T-helper 9 cell (primary cell): ENCODE measurements around the gene PRMT3.
"Not testable (repeated sequence)": the region's sequence is repeated elsewhere in the genome, so short reads cannot be mapped to it uniquely, and the experiment has no call there.

Experiments used
- DNase-seq: peaks from one replicate; pipeline ENCODE4 v3.0.0-alpha.2; 2020

Gene PRMT3

DNA sequence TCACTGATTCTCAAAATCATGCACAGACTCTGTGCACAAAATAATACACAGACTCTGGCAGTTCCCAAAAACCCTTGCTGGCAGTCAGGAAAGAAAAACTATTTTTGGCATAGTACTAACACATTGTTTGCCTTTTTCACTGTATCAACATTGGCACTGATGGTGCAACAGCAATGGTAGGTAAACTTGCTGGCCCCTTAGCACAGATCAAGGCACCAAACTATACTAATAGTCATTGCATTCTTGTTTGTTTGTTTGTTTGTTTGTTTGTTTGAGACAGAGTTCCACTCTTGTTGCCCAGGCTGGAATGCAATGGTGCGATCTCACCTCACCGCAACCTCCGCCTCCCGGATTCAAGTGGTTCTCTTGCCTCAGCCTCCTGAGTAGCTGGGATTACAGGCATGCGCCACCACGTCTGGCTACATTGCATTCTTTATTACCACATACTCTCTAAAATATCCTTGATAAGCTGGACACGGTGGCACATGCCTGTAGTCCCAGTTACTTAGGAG is 130.9 kb downstream of the PRMT3 start:
- no peak for DNase-seq

DNA sequence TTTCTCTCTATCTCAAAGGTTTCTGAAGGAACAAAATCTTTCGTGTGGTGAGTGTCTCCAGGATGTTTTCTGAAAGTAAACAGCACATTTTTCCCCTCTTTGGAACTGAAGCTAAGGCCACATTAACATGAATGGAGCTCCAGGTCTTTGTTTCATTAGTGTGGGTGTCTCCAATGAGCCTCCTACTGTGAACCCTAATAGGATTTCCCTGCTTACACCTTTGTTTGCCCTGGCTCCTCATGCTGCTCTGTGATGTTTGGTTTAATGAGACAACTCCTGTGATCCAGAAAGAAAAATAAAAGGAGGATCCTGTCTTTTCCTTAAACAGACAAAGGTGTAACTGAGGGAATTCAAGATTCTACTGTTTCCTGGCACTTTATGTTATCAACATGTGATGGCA is 135.0 kb downstream of the PRMT3 start:
- no peak for DNase-seq

DNA sequence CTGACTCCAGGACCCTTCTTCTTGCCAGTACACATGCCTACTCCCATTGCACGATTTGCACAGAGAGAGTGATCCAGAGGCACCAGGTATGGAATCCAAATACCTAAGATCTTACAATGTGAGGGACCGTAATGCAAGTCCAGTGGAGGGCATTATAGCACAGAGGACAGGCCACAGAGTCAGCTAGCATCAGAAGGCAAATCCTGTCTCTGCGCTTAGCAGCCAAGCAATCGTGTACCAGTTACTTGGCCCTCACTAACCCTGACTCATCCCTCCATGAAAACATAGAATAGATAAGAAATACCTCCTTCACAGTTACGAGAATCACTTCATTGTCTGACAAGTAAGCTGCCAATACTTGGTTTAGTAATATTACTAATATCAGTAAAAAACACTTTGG is 142.2 kb downstream of the PRMT3 start:
- no peak for DNase-seq

DNA sequence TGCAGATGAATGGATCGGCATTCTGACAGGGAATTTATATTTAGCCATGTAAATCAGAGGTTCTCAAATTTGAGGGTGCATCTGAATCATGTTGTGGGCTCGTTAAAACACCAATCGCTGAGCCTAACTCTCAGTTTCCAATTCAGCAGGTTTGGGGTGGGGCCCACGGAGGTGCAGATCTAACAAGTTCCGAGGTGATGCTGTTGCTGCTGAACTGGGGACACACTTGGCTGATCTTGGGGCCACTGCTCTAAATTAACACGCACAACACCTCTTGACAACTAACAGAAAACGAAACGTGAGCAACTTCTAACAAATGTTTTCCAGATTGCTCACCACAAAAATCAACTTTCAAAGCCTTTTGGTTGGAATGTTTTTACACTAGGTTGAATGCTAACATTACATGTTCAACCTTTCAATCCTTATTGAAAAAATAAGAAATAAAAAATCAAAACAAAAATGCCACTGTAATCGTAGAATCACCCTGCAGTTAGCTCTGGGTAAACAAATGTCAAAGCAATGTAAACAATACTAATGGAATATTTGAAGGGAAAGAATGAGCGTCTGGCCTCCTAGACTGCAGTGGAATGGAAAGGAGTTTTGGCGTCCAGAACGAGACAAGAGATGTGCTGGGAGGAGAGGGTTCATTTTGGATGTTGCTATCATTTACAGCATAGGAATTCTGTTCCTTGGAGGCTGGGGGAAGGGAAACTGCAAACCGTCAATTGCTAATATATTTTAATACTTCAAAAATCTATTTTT is 143.6 kb downstream of the PRMT3 start:
- no peak for DNase-seq

DNA sequence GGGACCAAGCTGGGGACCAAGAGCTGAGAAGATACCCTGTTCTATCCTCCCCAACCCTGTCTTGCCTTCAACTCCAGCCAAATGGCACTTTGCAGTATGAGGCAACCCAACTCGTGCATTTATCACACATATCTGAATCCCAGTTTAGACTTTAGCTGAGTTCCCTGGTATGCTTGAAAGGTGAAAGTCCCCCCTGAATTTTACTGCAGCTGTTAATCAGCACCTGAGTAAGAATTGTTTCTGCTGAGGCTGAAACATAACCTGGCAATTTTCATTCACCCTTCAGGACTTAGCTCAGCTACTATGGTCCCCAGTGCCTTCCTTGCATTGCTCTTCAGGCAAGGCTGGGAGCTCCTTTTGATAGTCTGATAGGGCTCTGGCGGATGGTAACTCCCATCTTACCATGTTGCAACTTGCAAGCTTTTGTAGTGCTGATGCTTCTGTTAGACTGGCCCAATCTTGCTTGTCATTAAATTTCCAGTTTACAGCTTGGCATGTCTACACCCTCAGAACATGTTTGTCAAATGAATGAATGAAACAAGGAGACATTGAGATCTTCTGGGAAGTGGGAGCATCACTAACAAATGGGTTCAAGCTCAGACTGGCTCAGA is 147.9 kb downstream of the PRMT3 start:
- DNase-seq, result no peak

DNA sequence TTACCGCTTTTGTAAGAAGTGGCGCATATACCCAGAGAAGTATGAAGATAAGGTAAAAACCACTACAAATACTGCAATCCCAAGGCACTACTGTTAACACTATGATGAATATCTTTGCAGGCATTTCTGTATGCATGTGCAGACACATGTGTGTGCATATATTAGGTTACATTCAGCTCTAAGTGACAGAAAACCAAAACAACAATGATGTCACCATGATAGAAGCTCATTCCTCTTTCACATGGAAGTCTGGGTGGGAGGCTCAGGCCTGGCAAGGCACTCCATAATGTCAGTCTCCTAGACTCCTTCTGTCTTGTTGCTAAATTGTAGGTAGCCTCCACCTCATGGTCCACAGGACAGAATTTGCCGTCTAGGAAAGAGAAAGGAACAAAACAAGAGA is 148.8 kb downstream of the PRMT3 start:
- DNase-seq, result no peak

DNA sequence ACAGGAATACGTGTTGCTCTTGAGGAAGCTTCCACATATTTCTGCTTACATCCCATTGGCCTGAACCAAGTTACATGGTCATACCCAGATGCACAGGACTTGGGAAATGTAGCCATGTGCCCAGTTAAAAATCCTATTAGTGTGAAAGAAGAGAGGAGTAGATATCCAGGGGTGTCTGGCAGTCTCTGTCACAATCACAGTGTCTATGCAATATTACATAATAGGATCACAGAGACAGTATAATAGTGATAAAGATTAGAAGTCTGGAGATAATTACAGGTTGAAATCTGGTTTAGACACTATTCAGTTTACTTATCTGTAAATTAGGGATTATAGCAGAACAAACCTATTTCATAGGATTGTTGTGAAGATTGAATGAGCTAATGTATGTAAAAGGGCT is 149.3 kb downstream of the PRMT3 start:
- no peak for DNase-seq

DNA sequence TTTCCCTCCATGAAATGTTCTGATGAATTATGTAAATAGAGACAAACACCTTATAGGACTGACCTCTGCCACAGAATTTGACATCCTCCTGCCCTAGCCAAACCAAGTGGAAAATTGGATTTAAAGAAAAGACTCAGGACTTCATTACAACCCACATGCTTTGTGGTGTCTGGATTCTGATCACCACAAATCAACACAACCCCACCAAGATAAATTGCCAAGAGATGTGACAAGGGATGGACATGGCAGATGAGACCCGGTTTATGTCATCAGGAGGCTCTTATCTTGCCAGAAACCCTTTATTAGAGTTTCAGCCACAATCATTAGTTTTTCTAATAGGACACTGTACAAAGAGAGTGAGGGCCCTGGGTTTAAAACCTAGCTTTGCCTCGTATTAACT is 154.0 kb downstream of the PRMT3 start:
- no peak for DNase-seq

DNA sequence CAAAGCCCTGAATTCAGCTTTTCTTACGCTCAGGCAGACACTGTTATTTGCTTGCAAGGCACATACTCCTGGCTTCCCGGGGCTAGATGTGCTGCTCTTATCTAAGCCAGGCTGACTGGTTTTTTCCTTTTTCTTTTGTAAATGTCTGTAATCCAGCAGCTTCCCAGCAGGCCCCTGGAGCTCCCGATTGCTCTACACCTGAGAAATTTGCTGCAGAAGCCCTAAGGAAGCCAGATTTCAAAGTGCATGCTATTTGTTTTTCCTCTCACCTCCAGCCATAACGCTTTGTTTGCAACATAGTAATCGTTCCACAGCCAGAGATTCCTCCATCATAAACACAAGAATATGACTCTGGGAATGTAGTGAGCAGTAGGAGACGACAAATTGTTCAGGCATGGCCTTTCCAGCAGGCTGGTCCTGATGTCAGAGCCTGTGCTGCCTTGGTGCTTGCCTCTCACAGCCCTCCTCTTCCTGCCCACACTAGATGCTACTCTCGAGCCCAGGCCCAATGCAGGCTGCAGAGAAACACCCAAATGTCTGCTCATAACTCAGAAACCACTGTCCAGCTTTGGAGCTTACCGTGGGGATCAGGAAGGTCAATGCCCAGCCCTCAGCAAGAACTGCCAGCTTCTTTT is 157.2 kb downstream of the PRMT3 start:
- no peak for DNase-seq

DNA sequence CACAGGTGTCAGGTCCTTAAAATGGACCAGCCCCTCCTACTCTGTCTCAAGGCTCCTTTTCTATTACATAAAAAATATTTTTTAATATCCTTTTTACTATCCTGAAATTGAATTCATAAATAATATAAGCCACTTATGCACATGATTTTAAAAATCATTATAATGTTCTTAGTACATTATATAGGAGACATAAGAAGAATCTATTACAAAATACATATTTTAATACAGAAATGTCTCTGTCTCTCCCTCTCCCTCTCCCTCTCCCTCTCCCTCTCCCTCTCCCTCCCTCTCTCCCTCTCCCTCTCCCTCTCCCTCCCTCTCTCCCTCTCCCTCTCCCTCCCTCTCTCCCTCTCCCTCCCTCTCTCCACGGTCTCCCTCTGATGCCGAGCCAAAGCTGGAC is 159.9 kb downstream of the PRMT3 start:
- no peak for DNase-seq

DNA sequence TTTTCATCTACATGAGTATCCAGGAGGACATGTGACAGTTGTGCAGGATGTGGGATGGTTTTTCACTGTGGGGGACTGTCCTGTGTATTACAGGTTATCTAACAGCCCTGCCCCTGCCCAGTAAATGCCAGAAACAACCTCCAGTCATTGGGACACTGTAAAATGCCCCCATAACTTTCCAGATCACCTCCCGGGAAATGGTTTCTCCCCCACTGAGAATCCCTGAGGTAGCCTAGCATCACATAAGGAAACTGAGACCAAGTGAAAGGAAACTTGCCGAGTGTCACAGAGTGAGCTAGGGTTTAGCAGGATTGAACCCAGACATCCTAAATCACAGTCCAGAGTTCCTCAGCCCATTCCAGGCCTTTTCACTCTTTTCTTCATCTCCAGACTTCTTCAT is 163.6 kb downstream of the PRMT3 start:
- DNase-seq, result no peak

DNA sequence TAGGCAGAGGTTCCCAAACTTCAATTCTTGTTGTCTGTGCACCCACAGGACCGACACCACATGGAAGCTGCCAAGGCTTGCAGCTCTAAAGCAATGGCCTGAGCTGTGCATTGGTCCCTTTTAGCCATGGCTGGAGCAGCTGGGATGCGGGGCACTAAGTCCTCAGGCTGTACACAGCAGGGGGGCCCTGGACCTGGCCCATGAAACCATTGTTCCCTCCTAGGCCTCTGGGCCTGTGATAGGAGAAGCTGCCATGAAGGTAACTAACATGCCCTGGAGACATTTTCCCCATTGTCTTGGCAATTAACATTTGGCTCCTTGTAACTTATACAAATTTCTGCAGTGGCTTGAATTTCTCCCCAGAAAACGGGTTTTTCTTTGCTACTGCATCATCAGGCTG is 168.3 kb downstream of the PRMT3 start:
- DNase-seq, result no peak

DNA sequence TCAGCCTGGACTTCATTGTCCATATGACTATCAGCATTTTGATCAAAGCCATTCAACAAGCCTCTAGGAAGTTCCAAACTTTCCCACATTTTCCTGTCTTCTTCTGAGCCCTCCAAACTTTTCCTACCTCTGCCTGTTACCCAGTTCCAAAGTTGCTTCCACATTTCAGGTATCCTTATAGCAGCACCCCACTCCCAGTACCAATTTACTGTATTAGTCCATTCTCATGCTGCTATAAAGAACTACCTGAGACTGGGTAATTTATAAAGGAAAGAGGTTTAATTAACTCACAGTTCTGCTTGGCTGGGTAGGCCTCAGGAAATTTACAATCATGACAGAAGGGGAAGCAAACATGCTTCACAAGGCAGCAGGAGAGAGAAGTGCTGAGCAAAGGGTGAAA is 168.9 kb downstream of the PRMT3 start:
- not testable (repeated sequence) for DNase-seq

DNA sequence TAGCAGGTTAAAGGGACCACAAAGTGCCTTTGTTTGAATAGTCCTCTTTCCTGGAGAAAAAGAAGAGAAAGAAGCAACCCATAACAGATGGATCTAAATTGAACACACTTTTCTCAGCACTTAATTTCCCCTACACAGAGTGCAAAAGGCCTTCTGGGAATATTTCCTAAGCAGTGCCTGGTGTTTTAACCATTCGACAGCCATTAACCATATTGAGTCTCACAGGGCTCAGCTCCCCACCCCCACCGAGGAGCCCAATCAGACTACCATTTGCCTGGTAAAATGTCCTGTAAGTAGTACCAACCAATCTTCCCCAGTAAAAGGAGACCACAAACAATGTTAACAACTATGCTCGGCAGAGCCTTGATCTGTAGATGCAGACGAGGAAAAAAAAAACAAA is 171.2 kb downstream of the PRMT3 start:
- no peak for DNase-seq
